Calu3 (cell line): ENCODE results near the gene ZNF107. TPM values are rescaled to one million over a fixed set of nuclear protein-coding genes. Genes with fewer than 3 reads are reported as not detected.
"Not testable (repeated sequence)": the region's sequence is repeated elsewhere in the genome, so short reads cannot be mapped to it uniquely, and the experiment has no call there.

Experiments used
- BruUV-seq: library from RNA; stranded (reverse); fragments of 400-500 nt; replicated peaks from 2 replicates; lab custom pipeline; 2021; lab: Mats Ljungman, UMichigan
- CTCF ChIA-PET: fragments of 300-600 bp; sonication (Branson Sonifier 250); formaldehyde crosslinking; loops from one replicate; lab custom pipeline; 2022; ENCODE audit warnings: antibody characterized with exemption; lab: Charles Lee
- DNase-seq: peaks from one replicate; pipeline ENCODE4 v3.0.0; 2022
- H3K27ac Mint-ChIP-seq: one replicate; pipeline ENCODE4 v1.8.0; 2022; ENCODE audit warnings: mixed read lengths; ENCODE audit not compliant: unreplicated experiment
- H3K27me3 Mint-ChIP-seq: one replicate; pipeline ENCODE4 v1.8.0; 2022; ENCODE audit warnings: mixed read lengths; ENCODE audit not compliant: unreplicated experiment
- H3K36me3 Mint-ChIP-seq: one replicate; pipeline ENCODE4 v1.8.0; 2022; ENCODE audit warnings: mild to moderate bottlenecking, moderate library complexity, mixed read lengths; ENCODE audit not compliant: insufficient read depth, unreplicated experiment
- H3K4me1 Mint-ChIP-seq: one replicate; pipeline ENCODE4 v1.8.0; 2022; ENCODE audit warnings: mild to moderate bottlenecking, low read depth, mixed read lengths; ENCODE audit not compliant: unreplicated experiment
- H3K4me3 Mint-ChIP-seq: one replicate; pipeline ENCODE4 v1.8.0; 2022; ENCODE audit warnings: mild to moderate bottlenecking, low read depth, moderate library complexity, mixed read lengths; ENCODE audit not compliant: unreplicated experiment
- H3K9me3 Mint-ChIP-seq: one replicate; pipeline ENCODE4 v1.8.0; 2022; ENCODE audit warnings: low read depth, mixed read lengths; ENCODE audit not compliant: unreplicated experiment
- CTCF ChIP-seq: fragments of 200-600 bp; IDR thresholded peaks from one replicate; pipeline ENCODE4 v1.8.0; 2022; ENCODE audit warnings: antibody characterized with exemption; ENCODE audit not compliant: unreplicated experiment
- intact Hi-C: fragments of 100-400 bp; cut with micrococcal nuclease; formaldehyde crosslinking; loops from one replicate; pipeline ENCODE4 v1.10.0; 2022; ENCODE audit not compliant: unreplicated experiment
- total RNA-seq: library from RNA; stranded (reverse); gene quantifications from 2 replicates; pipeline ENCODE4 v1.2.3, GENCODE V29; 2022

ZNF107 gene
- total RNA-seq, 1 experiment from 2014 or later: 7.7 TPM

- Mint-ChIP-seq H3K9me3 (no peaks in the 10 kb centered on the region), H3K4me3 (no peak overlapping the region), H3K36me3 (no peaks in the 10 kb centered on the region), H3K27ac (no peak overlapping the region), H3K27me3 (no peaks in the 10 kb centered on the region), H3K4me1 (no peaks in the 10 kb centered on the region)
- CTCF ChIA-PET: no interaction called here
- TF ChIP-seq CTCF: no peak
- intact Hi-C loops: no loop called here
- no TSS peak for BruUV-seq
- no peak for DNase-seq
Measured at GRCh38 chr7:64736575-64736974, 70.6 kb downstream of the ZNF107 start.

GRCh38 chr7:64738403-64738802 is 72.5 kb downstream of the ZNF107 start:
- H3K9me3 Mint-ChIP-seq, H3K27me3 Mint-ChIP-seq, H3K36me3 Mint-ChIP-seq, CTCF ChIA-PET, intact Hi-C loops, H3K4me1 Mint-ChIP-seq, H3K27ac Mint-ChIP-seq, H3K4me3 Mint-ChIP-seq, BruUV-seq, DNase-seq: not testable (repeated sequence)

- H3K36me3 Mint-ChIP-seq, H3K27ac Mint-ChIP-seq, intact Hi-C loops, CTCF ChIA-PET, H3K4me3 Mint-ChIP-seq, H3K4me1 Mint-ChIP-seq, H3K27me3 Mint-ChIP-seq, H3K9me3 Mint-ChIP-seq, DNase-seq, BruUV-seq: not testable (repeated sequence)
Measured at GRCh38 chr7:64738953-64739352, 73.0 kb downstream of the ZNF107 start.

- CTCF ChIA-PET: no interaction called here
- TF ChIP-seq CTCF: no peak
- Mint-ChIP-seq H3K27me3 (no peaks in the 10 kb centered on the region), H3K4me3 (no peak overlapping the region), H3K27ac (no peak overlapping the region), H3K36me3 (no peaks in the 10 kb centered on the region), H3K4me1 (no peaks in the 10 kb centered on the region), H3K9me3 (no peaks in the 10 kb centered on the region)
- intact Hi-C loops: no loop called here
- no peak for DNase-seq
- BruUV-seq: no TSS peak
Measured at GRCh38 chr7:64744680-64745079, 78.7 kb downstream of the ZNF107 start.

GRCh38 chr7:64747802-64748201 is 81.9 kb downstream of the ZNF107 start:
- DNase-seq: no peak
- Mint-ChIP-seq H3K27ac (no peak overlapping the region), H3K36me3 (no peaks in the 10 kb centered on the region), H3K4me3 (no peak overlapping the region), H3K27me3 (no peaks in the 10 kb centered on the region), H3K9me3 (no peaks in the 10 kb centered on the region), H3K4me1 (no peaks in the 10 kb centered on the region)
- intact Hi-C loops: no loop called here
- TF ChIP-seq CTCF: no peak
- CTCF ChIA-PET: no interaction called here
- BruUV-seq: no TSS peak
